Erythroblast (primary cell): ENCODE data around the gene COX6B2.

ENCODE experiments used
- DNase-seq, 2 experiments: peaks; one replicate each; lab custom pipeline; 2025; lab: John Stamatoyannopoulos, UW
- GATA1 ChIP-seq: IDR thresholded peaks from 2 replicates; pipeline ENCODE4 v1.6.1; 2011; ENCODE audit warnings: low read depth, mild to moderate bottlenecking, control low read depth, low read length, moderate library complexity
- POLR2A ChIP-seq: IDR thresholded peaks from 2 replicates; pipeline ENCODE4 v1.6.1; 2011; ENCODE audit warnings: mild to moderate bottlenecking, low read length

Gene COX6B2

DNA sequence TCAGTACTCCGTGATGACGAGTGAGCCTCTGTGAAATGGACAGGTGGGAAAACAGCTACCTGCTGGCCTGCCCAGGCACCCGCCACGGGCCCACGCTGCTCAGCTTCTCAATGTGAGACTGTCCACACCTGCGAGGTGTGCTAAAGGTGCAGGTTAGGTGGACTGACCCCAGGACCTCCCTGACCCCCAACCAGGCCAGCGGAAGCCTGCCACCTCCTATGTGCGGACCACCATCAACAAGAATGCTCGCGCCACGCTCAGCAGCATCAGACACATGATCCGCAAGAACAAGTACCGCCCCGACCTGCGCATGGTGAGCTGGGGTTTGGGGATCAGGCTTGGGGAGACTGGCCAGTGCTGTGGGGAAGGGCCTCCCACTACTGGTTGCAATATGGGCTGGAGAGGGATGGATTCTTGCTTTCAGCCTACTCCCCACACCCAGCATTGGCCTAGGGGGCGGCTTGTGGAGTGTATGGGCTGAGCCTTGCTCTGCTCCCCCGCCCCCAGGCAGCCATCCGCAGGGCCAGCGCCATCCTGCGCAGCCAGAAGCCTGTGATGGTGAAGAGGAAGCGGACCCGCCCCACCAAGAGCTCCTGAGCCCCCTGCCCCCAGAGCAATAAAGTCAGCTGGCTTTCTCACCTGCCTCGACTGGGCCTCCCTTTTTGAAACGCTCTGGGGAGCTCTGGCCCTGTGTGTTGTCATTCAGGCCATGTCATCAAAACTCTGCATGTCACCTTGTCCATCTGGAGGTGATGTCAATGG, 33.4 kb upstream of the COX6B2 start:
- TF ChIP-seq POLR2A (no peak), GATA1 (no peak)
- no peak for DNase-seq

DNA sequence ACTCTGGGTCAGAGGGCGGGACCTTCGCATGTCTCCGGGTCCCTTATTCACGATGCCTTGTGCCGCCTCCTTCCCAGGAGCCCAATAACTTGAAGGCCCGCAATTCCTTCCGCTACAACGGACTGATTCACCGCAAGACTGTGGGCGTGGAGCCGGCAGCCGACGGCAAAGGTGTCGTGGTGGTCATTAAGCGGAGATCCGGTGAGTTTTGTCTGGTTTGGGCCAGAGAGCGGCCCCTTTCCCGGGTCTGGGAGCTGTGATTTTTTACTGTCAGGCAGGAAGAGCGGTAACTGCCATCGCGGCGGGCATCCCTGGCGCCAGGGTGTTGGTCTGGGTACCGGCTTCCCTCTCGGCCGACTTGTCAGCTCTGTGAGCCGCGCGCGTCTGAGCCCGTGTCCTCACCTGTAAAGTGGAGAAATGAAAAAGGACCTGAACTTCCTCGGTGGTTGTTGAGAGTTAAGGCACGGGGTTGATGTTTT, 32.0 kb upstream of the COX6B2 start:
- TF ChIP-seq GATA1 (no peak), POLR2A (no peak)
- peak in 1 of 2 experiments; percentile 53 for DNase-seq

DNA sequence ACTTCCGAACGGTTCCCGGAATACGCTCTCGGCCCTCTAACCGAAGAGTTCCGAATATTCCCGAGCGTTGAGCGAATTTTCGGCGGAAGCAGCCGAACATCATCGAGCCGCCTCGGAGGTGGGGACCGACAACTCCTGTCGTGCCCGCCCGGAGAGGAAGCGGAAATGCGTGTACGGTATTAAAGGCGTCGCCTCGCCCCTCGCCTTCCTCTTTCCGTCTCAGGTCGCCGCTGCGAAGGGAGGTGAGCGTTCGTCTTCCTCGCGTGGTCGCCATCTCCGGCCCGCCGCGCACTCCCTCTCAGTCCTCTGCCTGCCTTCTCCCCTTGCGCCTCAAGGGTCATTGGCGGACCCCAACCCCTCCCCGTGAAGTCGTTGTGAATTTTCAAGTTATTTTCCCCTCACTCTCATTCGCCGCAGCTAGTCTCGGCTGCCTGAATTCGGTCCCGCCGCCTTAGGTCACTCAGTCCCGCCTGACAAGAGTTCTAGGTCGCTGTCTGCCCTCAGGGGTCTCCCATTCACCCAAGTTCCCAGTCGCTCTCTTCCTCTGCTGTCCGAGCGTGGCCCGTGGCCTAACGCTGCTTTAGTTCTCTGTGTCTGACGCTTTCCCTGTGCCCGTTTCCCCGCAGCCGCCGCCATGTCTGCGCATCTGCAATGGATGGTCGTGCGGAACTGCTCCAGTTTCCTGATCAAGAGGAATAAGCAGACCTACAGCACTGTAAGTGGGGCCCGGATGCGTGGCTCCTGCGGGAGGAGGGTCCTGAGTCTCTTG, 31.4 kb upstream of the COX6B2 start, which contains the start of gene RPL28:
Gene RPL28 (plus strand): TSS at position 209 of the 769 bp plus-strand sequence. CDS start 426 bp downstream, at position 635.
- peak; percentile 98 to 99 for DNase-seq
- peak; percentile 100 for TF ChIP-seq POLR2A
- TF ChIP-seq GATA1, result no peak

DNA sequence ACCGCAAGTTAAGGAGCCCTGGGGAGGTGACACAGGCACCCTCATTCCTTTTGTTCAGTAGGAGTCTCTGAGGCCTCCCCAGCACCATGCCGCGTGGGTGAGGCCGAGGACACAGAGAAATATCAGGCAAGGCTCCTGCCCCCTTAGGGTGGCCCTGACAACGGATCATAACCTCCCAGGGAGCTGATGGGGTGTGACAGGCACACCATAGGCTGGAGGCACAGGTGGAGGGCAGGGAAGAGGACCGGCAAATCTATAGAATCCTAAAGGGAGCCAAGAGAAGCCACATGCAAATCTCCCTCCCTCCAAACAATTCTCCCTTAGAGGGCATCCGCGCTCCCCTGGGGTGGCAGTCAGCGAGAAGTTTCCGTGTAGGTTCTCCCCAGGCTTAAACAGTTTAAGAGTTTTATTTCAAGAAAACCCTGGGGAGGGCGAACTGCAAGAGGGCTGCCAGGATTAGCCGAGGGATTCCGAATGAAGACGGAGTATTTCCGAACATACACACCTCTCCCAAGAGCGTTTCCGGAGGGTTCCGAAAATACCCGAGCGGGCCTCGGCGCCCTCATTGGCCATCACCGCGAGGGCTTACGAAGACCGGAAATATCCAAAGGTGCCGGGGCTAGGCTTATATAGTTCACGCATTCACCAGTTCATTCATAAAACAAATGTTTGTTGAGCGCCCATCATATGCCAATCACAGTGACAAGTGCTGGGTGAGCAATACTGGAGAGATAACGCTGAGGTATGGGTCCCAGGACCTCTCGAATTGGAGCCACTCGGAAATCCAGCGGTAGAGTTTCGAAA, 30.6 kb upstream of the COX6B2 start:
- TF ChIP-seq POLR2A, result no peak
- TF ChIP-seq GATA1, result no peak
- peak; percentile 93 to 95 for DNase-seq

DNA sequence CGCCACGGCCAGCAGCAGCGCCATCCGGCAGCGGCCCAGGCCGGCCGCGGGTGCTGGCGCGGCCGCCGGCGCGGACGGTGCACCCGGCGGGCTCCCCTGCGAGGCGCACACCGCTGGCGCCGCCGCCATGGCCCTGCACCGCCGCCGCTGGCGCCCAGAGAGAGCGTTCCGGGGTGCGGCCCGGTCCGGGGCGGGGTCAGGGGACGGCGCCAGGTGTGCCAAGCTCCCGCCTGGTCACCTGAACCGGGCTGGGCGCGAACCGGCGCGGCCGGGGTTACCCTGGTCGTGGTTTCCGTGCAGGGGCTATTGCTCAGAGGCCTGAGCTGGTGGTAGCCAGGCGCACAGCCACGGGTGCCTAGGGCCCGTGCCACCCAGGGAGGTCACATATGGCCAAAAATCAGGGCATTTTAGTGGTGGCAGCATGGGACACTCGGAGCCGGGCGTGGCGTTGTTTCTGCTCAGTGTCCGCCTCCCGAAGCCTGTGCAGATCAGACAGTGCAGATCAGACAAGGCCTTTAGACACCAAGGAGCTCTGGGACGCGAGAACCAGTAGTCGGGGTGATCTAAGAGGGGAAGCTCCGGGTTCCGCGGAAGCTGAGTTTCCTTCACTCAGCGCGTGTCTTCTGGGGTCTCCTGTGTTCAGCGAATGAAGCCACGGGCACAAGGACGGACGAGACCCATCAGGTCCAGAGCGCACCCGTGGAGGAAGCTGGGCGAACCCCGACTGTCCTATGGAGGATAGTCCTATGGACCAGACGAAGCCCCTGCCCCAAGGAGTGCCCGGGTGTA, 29.8 kb upstream of the COX6B2 start, which contains the start of gene TMEM238:
Gene TMEM238 (minus strand): TSS at position 162 of the 789 bp plus-strand sequence. CDS start 33 bp downstream, at position 129.
- TF ChIP-seq GATA1 (no peak), POLR2A (no peak)
- DNase-seq, result peak; percentile 62 to 71

DNA sequence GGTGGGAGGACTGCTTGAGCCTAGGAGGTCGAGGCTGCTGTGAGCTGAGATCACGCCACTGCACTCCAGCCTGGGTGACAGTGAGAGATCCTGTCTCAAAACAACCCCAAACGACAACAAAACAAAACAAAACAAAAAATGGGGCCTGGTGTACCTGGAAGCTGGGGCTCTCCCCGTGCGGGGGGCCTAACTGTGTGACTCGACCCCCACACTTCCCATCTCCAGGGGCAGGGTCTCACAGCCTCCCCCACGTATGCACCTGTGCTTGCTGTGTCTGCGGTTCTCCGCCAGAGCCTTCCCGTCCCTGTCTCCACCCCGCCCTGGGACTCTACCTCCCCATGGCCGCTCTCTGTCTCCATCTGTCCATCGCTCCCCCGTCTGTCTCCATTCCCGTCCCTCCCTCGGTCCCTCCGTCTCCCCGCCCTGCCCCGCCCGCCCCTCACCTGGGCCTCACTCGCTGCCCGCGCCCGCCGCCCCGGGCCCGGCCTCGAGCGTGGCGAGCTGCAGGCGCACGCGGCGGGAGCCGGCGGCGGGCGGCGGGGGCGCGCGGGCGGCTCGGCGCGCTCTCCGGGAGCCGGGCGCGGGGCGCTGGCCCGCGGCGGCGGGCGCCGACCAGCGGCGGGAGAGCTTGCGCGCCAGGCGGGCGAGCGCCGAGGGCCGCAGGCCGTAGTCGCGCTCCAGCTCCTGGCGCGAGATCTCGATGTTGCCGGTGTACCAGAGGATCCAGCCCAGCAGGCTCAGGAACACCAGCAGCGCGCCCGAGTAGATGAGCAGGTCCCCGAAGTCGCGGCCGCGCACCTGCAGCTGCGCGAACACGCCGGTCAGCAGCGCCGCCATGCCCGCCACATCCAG, 29.0 kb upstream of the COX6B2 start:
- TF ChIP-seq POLR2A (peak; percentile 22), GATA1 (no peak)
- peak; percentile 72 to 76 for DNase-seq

DNA sequence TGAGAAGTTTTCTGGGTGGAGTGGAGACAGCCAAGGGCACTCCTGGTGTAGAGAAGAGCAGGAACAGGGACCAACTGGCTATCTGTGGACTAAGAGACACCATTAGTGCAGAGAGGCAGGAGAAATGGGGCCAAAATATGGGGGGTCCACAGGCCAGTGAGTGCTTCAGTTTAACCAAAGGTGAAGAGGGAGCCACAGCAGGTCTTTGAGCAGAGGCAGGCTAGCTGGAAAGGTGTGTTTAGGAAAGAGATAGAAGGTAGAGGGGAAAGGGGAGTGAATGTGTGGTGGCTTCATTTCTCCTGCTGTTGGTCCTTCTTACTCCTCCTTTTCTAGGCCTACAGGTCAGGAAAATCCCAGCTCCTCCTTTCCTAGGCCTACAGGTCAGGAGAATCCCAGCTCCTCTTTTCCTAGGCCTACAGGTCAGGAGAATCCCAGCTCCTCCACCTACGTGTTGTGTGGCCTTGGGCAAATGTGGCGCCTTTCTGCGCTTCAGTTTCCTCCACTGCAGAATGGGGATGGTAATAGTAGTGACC, 28.1 kb upstream of the COX6B2 start:
- no peak for DNase-seq
- TF ChIP-seq POLR2A (no peak), GATA1 (no peak)

DNA sequence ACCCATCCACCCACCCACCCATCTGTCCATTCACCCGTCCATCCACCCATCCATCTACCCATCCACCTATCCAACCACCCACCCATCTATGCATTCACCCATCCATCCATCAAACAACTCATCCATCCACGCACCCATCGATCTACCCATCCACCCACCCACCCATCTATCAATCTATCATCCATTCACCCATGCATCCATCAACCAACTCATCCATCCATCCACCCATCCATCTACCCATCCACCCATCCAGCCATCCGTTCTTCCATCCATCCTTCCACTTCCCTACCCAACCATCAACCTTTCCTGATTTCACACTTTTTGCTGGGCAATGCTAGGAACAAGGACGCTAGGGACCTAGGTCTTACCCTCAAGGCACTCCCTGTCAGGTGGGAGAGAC, 27.5 kb upstream of the COX6B2 start:
- TF ChIP-seq POLR2A, result no peak
- no peak for TF ChIP-seq GATA1
- no peak for DNase-seq

DNA sequence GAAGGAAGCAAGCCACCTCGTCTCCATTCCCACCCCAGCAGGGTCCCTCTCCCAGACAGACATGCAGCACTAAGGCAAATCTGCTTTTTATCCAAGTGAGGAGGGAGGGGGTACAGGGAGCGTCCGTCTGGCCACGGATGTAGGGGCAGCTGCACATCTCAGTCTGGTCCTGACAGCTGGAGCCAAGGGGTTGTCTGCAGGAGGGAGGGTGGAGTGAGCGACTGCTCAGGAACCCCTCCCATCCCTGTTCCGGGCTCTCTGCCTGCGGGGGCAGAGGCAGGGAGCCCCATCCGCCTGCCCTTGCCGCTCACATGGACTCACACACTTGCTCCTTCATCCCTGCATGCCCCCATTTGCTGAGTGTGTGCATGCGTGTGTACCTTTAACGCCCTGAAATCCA, 24.7 kb upstream of the COX6B2 start:
- DNase-seq, result no peak
- TF ChIP-seq GATA1 (no peak), POLR2A (no peak)

DNA sequence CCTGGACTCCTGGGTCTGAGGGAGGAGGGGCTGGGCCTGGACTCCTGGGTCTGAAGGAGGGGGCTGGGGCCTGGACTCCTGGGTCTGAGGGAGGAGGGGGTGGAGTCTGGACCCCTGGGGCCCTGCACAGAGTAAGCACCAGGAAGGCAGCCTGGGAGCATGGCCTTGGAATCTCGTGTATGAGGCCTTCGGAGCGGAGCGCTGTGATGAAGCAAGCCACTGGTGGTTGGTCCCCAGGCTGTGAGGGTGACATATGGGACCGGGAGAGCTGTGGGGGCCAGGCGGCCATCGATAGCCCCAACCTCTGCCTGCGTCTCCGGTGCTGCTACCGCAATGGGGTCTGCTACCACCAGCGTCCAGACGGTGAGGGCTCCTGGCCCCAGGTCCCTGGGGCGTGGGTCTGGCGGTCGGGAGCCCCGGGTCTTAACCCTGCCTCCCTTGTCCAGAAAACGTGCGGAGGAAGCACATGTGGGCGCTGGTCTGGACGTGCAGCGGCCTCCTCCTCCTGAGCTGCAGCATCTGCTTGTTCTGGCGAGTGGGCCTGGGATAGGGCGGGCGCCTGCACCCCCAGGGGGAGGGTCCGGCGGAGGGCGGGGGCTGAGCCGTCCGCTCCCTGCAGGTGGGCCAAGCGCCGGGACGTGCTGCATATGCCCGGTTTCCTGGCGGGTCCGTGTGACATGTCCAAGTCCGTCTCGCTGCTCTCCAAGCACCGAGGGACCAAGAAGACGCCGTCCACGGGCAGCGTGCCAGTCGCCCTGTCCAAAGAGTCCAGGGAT, 23.0 kb upstream of the COX6B2 start:
- no peak for DNase-seq
- no peak for TF ChIP-seq GATA1
